Ecto neural progenitor cell (in vitro differentiated cells): Measurements from ENCODE around the gene DTX1.

Experiments used
- DNase-seq: peaks from one replicate; pipeline ENCODE4 v3.0.0-alpha.2; 2018; ENCODE audit warnings: low spot score

DTX1 gene

DNA sequence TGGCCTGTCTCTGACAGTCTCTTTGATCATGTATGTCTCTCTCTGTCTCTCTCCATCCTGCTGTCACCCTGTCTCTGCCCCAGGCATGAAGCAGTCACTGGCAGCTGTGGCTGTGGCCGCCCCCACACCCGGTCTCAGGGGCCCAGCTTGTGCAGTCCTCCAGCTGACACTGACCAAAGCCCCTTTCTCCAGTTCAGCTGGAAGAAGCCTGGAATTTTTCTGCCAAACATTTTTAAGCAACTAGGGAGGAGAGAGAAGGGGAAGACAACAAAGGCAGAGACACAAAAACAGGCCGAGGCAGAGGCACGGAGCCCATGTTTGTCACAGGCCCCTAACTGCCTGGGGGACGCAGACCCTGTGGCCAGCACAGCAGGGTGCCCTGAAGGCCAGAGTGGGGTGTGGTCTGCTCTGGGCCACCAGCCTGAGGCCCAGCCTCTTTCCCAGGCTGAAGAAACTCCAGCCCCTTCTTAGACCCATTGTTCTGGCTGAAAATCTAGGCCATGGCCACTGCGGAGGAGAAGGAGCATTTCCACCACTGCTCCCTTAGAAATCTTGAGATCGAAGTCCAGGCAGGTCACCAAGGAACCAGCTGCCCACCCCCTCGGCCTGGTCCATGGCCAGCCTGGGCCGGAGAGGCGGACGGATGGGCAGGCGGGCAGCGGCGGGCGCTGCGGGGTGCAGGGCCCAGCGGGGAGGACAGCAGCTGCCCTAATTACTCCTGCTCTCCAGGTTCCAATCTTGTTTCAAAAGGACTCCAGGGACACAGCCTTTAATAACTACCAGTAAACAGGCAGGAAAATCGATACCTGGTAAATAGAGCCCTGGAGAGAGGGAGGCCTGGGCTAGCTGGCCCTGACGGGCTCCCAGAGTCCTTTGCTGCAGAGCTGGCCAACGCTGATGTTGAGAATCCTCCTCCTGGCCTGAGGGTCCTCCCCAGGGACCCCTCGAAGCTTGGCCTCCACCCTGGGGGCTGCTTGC is 14.9 kb downstream of the DTX1 start:
- no peak for DNase-seq

DNA sequence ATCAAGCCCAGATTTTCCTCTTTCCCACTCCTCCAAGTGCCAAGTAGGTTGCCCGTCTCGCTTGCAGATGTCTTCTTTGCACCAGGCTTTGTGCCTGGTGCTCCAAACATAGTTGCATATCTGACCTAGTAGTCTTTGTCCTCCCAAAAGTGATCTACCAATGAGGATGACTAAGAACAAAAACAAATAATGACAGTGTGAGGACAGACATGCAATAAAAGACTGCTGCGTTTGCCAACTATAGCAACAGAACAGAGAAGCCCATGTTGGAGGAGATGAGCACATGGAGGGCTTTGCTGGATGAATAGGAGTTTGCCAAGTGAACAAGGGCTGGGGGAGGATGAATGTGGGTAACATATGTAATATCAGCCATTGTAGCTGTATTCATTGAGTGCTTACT is 15.6 kb downstream of the DTX1 start:
- DNase-seq = no peak

DNA sequence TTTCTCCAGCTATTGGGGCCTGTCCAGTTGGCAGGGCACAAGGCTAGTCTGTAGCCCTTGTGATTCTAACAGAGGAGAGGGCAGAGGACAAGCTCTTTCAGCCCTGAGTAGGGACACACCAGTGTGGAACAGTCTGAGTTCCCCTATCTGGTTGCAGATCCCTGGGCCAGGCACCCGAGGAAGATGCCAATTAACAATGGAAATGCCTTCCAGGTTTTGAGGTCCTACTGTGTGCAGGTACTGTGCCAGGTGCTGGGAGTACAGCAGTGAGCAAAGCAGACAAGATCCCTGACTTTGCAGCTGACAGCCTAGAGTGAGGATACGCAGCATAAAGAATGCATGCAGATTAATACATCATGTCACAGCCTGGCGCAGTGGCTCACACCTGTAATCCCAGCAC is 17.1 kb downstream of the DTX1 start:
- no peak for DNase-seq

DNA sequence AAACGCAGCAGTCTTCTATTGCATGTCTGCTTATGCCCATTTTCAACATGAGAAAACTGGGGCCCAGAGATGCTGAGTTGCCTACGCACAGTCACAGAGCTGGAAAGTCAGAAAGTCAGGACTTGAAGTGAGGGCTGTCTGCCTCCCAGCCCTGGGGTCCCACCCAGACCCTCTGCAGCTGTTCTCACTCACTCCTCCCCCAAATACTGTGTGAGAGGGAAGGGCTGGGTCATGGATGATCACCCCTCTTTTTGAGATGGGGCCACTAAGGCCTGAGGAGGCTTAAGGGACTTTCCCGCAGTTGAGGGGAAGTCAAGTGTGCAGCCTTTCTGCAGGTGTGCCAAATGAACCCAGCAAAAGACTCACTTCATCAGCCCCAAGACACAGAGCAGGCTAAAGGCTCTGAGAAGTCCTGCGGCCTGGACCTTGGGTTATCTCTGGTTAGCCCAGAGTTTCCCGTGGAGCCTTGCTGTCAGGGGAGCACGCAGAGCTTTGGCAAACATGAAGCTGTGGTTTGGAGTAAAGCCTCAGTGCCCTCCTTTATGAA is 18.7 kb downstream of the DTX1 start:
- no peak for DNase-seq

DNA sequence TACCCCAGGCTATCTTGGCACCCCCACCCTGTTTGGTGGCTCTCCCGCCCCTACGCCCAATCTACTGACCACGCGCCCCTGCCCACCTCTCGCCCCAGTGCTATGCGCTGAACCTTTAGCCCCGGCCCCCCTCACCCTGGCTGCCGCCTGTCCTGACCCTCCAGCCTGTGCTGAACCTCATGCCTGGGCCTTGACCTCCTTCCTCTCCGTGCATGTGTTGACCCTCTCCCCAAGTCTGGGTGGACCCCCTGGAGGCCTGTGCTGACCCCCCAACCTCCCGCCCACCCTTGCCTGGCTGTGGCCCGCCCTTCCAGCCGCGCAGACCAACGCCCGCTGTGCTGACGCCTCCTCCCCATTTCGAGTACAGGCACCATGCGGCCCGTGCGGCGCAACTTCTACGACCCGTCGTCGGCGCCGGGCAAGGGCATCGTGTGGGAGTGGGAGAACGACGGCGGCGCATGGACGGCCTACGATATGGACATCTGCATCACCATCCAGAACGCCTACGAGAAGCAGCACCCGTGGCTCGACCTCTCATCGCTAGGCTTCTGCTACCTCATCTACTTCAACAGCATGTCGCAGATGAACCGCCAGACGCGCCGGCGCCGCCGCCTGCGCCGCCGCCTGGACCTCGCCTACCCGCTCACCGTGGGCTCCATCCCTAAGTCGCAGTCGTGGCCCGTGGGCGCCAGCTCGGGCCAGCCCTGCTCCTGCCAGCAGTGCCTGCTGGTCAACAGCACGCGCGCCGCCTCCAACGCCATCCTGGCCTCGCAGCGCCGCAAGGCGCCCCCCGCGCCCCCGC is 20.7 kb downstream of the DTX1 start:
- DNase-seq = no peak

DNA sequence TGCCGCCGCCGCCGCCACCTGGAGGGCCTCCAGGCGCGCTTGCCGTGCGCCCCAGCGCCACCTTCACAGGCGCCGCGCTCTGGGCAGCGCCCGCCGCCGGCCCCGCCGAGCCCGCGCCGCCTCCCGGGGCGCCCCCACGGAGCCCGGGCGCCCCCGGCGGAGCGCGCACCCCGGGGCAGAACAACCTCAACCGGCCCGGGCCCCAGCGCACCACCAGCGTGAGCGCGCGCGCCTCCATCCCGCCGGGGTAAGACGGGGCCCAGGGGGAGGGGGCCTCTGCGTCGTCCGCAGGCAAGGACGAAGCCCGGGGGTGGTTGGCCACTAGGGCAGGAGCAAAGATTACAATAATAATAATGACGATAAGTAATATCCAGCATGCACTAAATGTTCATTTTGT is 21.3 kb downstream of the DTX1 start:
- no peak for DNase-seq

DNA sequence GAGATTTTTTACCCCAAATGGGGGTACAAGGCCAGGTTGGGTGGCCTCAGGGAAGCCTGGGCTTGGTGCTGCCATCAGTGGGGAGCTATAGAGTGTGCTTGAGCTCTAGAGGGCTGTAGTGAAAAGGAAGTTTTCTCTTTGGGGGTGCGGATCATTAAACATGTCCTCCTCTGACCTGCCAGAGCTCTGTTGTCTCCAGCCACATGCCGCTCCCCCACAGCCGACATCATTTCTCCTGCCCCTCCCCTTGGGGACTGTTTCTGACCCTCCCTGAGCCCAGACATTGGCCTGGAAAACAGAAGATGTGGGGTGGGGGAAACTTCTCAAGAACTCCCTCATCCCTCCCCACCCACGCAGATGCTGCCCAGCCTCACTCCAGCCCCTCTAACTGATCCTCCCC is 25.3 kb downstream of the DTX1 start:
- no peak for DNase-seq

DNA sequence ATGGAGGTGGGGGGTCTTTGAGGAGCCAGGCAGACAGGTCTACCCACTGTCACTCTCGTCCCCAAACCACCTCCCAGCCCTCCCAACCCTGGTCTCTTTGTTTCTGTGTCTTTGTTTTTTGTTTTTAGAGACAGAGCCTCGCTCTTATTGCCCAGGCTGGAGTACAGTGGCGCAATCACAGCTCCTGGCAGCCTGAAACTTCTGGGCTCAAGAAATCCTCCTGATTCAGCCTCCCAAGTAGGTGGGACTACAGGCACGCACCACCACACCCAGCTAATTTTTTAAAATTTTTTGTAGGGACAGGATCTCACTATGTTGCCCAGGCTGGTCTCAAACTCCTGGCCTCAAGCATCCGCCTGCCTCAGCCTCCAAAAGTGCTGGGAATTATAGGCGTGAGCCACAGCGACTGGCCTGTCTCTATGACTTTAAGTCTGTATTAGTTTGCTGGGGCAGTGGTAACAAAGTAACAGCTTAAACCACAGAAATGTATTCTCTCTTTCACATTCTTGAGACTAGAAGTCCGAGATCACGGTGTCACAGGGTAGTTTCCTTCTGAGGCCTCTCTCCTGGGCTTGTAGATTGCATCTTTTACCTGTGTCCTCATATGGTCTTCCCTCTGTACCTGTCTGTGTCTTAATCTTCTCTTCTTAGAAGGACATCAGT is 26.1 kb downstream of the DTX1 start:
- DNase-seq = no peak

DNA sequence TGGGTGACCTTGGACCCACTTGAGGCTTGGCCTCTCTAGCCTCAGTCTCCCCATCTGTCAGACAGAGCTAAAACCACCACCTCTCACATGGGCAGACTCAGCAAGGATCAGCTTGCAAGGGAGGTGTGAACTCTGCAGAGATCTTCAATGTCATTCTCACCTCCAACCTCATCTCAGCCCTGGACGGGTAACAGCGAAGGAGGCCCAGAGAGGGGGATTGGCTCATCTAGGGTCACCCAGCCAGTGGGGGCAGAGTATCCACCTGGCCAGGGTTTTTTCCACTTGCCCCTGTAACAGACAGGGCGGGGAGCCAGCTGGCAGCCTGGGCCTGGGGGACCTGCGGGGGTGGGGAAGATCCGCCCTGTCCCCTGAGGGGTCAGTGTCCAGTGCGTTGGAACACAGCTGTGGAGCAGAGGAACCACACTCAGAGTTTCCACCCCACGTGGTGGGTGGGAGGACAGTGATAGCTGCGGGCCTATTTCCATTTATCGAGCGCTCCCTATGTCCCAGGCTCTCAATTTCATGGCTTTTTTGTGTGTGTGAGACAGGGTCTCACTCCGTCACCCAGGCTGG is 27.4 kb downstream of the DTX1 start:
- no peak for DNase-seq

DNA sequence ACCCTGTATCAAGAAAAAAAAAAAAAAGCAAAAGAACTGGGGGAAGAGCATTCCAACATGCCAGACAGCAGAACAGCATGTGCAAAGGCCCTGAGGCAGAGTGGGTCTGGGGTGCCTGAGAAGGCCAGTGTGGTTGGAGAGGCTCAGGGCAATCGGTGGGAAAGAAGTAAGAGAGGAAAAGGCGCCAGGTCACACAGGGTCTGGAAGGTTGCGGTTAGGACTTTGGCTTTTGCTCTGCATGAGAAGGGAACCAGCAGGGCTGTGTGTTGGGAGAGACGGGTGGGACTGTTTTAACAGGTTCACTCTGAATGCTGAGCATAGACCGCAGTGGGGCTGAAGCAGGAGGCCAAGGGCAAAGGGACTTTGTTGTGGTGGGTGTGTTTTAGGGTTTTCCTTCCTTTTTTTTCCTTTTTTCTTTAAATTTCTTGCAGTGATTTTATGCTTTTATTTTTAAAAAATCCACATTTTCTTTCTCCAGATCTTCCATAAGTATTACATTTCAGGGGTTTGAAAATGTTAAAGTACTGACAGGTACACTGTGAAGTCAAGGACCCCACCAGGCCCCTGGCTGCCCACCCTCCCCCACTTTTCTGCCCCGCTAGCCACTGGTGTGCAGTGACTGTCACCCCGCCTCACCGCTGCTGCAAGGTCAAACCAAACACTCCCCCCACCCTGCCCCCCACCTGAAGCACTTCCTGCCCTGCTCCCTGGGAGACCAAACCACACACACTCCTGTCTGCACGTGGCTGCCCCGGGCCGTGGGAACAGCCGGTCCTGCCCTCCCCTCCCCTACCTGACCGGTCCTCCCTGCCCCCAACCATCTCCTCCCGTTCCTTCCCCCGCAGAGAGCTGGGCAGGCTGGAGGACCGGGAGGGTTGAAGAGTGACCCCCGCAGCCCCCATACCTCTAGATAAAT is 30.0 kb downstream of the DTX1 start:
- DNase-seq = no peak

DNA sequence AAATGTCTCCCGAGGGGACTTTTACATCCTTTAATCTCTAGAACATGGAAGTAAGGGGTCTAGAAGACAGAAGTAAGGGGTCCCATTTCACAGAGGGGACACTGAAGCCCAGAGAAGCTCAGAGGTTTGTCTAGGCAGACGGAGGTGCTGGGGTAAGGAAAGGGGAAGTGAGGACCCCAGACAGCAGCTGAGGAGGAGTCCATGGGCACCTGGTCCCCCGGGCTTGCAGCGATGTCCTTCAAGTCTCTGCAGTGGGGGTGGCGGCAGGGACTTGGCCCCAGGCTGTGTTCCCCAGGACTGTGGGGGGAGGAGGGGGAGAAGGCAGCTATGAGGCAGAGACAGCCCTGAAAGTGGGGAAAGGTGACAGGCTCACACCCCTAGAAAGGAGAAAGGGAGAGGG is 30.7 kb downstream of the DTX1 start:
- no peak for DNase-seq

DNA sequence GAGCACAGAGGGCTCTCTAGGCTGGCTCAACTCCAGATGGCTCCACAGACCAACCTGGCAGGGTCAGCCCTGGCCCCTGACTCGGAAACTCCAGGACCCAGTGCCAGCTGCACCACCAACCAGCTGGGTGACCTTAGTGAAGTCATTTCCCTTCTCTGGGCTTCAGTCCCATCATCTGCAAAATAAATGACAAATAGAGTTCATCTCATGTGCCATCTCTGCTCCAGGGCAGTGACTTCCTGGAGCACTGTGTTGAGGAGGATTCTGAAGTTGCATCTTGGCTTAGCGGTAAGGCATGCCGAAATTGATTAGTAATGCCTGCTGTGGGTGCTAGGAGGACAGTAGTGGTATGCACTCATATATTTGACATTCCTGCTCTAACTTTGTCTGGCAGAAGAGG is 31.5 kb downstream of the DTX1 start:
- no peak for DNase-seq

DNA sequence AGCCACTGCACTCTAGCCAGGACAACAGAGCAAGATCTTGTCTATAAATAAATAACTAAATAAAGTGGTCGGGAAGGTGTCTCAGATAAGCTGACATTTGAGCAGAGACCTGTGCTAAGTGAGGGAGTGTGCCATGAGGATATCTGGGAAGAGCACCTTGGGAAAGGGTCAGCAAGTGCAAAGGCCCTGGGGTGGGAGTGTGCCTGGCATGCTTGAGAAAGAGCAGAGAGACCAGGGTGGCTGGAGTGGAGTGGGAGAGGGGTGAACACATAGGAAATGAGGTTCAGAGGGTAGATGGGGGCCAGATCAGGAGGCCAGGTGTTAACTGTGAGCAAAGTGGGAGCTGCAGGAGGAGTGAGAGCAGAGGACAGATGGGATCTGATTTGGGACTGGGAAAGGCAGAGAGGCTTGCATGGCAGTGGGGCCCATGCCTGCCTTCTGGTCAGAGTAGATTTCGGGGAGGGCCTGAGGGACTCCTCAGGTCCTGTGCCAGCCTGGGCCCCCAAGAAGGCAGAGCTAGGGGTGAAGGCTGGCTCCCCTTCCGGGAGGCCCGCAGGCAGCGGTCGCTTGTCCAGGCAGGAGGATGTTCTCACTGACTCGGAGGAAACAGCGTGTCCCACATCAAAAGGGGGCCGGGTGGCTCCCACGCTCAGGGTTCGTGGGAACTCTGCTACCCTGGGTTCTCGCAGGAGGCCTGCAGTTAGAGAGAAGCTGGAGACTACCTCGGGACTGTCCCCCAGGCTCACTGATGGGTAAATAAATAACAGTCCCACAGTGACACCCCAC is 32.6 kb downstream of the DTX1 start:
- no peak for DNase-seq

DNA sequence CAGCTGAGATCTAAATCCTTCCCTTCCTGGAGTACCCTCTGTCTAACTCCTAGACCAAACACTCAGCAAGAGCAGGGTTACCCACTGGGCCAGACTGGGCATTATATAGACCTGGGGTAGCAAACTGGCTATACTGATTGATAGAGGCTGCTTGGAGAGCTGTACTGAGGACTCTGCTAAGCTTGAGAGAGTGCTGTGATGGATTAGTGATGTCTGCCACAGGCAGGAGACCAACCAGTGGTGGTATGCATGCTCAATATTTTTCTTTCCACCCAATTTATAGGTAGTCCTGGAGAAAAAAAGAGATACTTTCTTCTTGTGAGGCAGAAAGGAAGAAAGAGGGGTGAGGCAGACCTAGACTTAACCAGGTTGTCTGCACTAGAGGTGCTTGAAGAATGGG is 33.3 kb downstream of the DTX1 start:
- DNase-seq = no peak

DNA sequence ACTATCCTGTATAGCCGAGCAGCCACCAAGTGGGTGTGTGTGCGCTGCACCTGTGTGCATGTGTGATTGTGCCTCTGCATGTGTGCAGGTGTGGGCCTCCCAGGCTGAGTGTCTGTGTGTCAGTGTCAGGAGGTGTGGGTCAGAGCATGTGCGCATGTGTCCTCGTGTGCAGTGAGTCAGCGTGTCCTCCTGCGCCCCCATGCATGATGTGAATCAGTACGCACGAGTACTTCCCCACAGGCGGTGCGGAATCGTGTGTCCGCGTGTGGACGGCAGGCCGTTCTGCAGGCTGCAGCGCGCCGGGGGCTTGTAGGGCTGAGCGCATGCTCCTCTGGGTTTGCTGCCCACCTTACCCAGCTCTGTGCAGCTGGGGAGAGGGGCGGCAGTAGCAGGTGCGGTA is 34.2 kb downstream of the DTX1 start:
- DNase-seq = no peak

DNA sequence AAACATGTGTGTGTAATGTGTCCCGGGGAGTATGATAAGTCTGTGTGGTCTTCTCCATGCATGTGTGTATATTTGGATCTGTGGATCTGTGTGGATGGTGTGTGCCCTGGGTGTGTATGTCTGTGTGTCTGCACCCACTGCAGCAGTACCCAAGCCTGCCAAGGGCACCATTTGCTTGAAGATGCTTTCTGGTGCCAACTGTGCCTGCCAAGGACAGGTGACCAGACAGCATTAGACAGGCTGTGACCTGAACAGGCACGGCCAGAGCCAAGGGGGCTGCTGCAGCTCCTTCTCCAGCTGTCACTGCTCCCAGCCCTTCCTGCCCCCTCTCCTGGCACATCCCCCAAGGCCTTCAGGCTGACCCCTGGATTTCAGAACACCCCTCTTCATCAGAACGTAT is 35.0 kb downstream of the DTX1 start:
- DNase-seq = no peak

DNA sequence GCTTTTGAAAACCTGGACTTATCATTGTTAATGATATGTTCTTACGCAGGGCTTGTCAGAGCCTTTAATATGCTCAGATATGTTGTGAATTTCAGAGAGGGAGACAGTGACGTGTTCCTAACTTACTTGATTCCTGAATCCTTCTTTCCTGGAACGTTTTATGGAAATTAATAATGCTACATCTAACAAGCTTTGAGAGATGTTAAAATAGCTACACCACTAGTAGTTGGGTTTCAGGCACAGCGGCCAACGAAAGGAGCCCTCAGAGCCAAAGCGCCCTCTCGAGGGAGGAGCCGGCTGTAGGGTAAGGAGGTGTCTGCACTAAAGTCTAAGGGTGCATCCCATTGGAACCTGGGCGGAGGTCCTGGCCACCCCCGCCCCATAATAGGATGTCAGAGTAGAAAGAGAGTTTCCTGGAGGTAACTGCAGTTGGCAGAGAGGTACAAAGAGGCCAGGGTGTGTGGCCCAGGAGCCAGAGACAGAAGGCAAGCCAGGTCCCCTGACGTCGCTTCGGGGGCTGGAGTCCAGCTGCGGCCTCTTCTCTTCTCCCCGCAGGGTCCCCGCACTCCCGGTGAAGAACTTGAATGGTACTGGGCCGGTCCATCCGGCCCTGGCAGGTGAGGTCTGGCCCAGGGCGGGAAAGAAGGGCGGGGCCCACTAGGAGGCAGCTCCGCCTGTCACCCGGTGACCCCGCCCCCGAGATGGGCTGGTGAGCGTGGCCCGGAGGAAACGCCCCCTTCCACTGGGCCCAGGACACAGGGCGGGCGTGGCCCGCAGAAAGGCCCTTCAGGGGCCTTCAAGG is 36.3 kb downstream of the DTX1 start:
- peak; percentile 83 for DNase-seq

DNA sequence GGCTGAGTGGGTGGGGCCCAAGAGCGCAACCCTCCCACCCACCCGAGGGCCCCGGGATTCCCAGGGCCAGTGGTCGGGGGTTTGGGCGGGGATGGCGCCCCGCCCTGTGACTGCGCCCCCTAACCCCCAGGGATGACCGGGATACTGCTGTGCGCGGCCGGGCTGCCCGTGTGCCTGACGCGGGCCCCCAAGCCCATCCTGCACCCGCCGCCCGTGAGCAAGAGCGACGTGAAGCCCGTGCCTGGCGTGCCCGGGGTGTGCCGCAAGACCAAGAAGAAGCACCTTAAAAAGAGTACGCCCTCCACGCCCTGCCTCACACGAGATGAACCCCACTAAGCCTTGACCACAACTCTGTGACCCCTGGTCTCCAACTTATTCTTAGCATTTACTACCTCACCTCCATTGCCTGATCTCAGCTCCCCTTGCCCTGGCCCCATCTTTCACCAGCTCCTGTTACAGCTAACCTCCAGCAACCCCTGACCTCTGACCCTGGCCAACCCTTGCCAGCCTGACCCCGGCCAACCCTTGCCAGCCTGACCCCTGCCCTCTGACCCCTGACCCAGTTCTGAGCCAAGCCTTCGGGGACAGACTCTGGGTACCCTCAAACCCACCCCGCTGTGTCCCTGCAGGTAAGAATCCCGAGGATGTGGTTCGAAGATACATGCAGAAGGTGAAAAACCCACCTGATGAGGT is 37.0 kb downstream of the DTX1 start:
- DNase-seq = no peak

DNA sequence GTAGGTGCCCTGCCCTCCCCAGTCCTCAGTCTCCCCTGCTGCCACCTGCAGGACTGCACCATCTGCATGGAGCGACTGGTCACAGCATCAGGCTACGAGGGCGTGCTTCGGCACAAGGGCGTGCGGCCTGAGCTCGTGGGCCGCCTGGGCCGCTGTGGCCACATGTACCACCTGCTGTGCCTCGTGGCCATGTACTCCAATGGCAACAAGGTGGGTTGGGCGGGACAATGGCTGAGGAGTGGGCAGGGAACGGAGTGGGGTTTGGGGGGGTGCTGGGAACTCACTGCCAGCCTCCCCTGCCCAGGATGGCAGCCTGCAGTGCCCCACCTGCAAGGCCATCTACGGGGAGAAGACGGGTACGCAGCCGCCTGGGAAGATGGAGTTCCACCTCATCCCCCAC is 38.2 kb downstream of the DTX1 start:
- DNase-seq = no peak
